Breast epithelium (tissue), 3 donors: Measurements from ENCODE around the gene PHKA2.

ENCODE experiments used
- CTCF ChIP-seq, 3 donors: fragments of 450-650 bp; IDR thresholded peaks; one replicate each; pipeline ENCODE4 v1.5.1; 2016 to 2017; ENCODE audit warnings: antibody characterized with exemption in 3 of 3, mild to moderate bottlenecking in 3 of 3, moderate library complexity in 3 of 3
- POLR2AphosphoS5 ChIP-seq, 3 donors: sonication (generic); formaldehyde crosslinking; IDR thresholded peaks; one replicate each; pipeline ENCODE4 v1.6.1; 2017; ENCODE audit warnings: antibody characterized with exemption in 3 of 3

DNA sequence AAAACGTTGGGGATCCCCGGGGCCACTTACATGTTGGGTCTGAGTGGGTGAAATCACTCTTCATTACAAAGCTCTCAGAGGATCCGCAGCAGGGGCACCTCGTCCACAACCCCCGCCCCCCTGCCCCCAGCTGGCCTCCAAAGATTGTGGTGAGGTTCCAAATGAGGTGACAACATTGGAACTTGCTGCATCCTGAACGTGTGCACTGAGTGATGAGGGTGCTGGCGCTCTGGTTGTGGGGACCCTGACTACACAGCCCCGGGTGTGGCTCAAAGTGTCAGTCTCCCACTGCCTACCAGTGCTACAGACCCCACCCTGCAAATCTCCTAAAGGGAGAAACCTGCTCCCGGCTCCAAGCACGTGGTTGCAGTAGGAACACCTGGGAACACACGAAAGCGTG, 111.9 kb downstream of the PHKA2 start:
- TF ChIP-seq CTCF (IDR thresholded peaks at IDR 0.05) = no peak
- TF ChIP-seq POLR2AphosphoS5 (IDR thresholded peaks at IDR 0.05) = no peak
